Lower leg skin (tissue), 4 donors: ENCODE measurements around the gene TUBA1C. TPM values are rescaled to one million over a fixed set of nuclear protein-coding genes. Genes with fewer than 3 reads are reported as not detected.

ENCODE experiments used
- DNase-seq, 2 donors: peaks; one replicate each; pipeline ENCODE4 v3.0.0-alpha.2; 2019; ENCODE audit warnings: low spot score in 2 of 2
- H3K4me3 ChIP-seq: fragments of 200-600 bp; sonication (generic); 2 replicates; pipeline ENCODE4 v1.5.1; 2017; ENCODE audit warnings: mild to moderate bottlenecking, low read depth; ENCODE audit not compliant: poor library complexity, severe bottlenecking
- POLR2A ChIP-seq, 2 donors: fragments of 450-650 bp; IDR thresholded peaks; one replicate each; pipeline ENCODE4 v1.6.1; 2016 to 2017; ENCODE audit warnings: antibody characterized with exemption in 2 of 2, mild to moderate bottlenecking in 1 of 2, moderate library complexity in 1 of 2
- WGBS, 2 donors: methylation state at CpG; one replicate each; pipeline ENCODE4 v1.1.5; 2018; 5-methylcytosine and 5-hydroxymethylcytosine counted together
- intact Hi-C: fragments of 100-400 bp; cut with DNase I; formaldehyde crosslinking; loops from one replicate; pipeline ENCODE4 v1.15.0; 2023; ENCODE audit warnings: low total_unique reads
- total RNA-seq, 4 donors: library from RNA; depleted of rRNA; stranded (reverse); fragments of >200 nt; gene quantifications; one replicate each; pipeline ENCODE4 v1.1.0, GENCODE V29; 2016
- TF ChIP-seq, protein P1 (sequence below), 3 donors: fragments of 450-650 bp; IDR thresholded peaks; one replicate each; pipeline ENCODE4 v1.5.1; 2016; ENCODE audit warnings: antibody characterized with exemption in 3 of 3, mild to moderate bottlenecking in 3 of 3, moderate library complexity in 2 of 3

The TUBA1C gene
- total RNA-seq, 4 donors from 2014 or later = 211 to 475 (median 280) TPM

DNA sequence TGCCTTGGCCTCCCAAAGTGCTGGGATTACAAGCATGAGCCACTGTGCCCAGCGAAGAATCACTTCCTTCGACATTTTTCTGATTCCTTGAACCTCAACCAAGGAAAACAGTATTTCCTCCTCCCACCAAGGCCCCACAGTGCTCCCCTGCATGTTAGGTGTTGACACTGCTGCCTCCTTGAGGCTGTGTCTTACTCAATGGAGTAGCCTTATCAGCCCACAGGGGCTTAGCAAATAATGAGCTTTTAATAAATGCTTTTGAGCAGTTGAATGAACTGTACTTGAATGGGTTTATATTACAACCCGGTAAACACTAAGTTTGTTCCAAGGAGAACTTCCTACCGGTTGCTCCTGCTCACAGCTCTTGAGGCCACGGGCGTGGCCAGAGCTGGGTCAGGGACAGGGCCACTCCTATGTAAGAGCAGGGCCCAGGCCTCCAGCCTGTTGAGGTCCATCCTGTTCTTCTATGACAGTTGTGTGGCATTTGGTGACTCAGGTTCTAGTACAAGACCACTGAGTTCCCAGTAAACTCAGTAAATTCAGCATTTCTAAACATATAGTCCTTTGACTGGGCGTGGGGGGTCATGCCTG lies 39.2 kb upstream of the TUBA1C start:
- TF ChIP-seq, protein P1, sequence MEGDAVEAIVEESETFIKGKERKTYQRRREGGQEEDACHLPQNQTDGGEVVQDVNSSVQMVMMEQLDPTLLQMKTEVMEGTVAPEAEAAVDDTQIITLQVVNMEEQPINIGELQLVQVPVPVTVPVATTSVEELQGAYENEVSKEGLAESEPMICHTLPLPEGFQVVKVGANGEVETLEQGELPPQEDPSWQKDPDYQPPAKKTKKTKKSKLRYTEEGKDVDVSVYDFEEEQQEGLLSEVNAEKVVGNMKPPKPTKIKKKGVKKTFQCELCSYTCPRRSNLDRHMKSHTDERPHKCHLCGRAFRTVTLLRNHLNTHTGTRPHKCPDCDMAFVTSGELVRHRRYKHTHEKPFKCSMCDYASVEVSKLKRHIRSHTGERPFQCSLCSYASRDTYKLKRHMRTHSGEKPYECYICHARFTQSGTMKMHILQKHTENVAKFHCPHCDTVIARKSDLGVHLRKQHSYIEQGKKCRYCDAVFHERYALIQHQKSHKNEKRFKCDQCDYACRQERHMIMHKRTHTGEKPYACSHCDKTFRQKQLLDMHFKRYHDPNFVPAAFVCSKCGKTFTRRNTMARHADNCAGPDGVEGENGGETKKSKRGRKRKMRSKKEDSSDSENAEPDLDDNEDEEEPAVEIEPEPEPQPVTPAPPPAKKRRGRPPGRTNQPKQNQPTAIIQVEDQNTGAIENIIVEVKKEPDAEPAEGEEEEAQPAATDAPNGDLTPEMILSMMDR (IDR thresholded peaks at IDR 0.05) = no peak
- no peak for TF ChIP-seq POLR2A (IDR thresholded peaks at IDR 0.05)
- no peak overlapping the region for H3K4me3 ChIP-seq
- intact Hi-C loops = no loop called here
- DNase-seq = no peak
- 69 to 82% methylated on average over 7 of the region's 7 CpGs for WGBS, 2 donors

DNA sequence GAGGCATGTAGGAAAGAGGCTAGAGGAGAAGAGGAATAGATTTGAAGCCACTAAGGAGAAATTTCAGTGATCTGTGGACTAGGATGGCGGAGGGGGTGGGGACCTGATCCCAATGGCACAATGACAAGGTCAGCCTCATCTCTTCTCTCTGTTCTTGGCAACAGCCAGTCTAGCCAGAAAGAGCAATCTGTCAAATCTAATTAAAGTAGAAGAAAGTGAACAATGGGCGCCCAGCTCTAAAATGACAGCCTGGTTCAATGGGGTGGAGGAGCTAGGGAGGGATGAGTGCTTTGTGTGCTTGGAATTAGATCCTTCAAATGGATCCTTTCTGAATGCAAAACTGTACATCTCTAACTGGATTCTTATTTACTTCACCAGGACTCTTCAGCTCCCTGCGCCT lies 37.2 kb upstream of the TUBA1C start:
- intact Hi-C loops = no loop called here
- TF ChIP-seq, protein P1 (IDR thresholded peaks at IDR 0.05) = no peak
- no peak for TF ChIP-seq POLR2A (IDR thresholded peaks at IDR 0.05)
- 87 to 97% methylated on average over 3 of the region's 3 CpGs for WGBS, 2 donors
- H3K4me3 ChIP-seq = no peak overlapping the region
- no peak for DNase-seq

DNA sequence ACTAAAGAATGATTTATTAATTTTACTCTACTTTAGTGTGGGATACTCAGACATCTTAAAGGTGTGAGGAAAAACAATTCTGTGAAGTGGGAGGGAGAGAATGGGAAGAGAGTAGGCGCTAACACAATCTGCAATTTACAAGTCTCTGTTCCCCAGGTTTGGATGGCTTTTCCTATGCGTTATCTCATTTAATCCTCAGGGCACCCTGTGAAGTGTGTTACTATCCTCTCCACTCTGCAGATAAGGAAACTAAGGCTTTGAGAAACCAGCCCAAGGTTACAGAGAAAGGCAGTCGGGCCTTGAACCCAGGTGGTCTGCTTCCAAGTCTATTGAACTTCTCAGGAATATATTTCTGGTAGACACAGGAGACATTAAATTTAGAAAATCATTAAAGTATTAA lies 36.2 kb upstream of the TUBA1C start:
- H3K4me3 ChIP-seq = no peak overlapping the region
- TF ChIP-seq, protein P1 (IDR thresholded peaks at IDR 0.05) = no peak
- no peak for TF ChIP-seq POLR2A (IDR thresholded peaks at IDR 0.05)
- no peak for DNase-seq
- WGBS, 2 donors = 92 to 95% methylated on average over 3 of the region's 3 CpGs
- intact Hi-C loops = no loop called here

DNA sequence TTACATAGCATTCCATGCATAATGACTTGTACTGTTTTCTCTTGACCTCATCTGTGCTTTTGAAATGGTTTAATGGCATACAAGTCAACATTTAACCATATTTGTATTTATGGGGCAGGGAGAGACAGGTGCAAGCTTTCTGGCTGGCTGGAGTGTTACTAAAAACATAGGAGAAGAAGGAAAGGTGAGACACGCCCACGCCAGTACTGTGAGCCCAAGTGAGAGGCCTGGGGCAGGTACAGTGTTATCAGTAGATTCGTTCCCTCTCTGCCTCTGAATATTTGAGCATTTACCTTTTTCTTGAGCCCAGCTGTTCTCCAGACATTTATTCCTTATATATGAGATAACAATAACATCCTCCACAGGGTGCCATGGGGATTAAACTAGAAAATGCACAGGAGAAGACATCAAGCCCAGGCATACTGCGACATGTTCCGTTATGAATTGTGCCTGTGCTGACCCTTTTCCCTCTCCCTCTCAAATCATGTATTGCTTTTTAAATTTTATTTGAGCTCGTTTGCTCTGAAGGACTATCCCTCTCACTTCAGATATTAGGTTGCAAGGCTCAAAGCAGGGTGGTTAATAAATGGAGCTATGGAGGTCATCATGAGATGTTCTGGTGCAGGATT lies 34.6 kb upstream of the TUBA1C start:
- no peak for TF ChIP-seq POLR2A (IDR thresholded peaks at IDR 0.05)
- TF ChIP-seq, protein P1 (IDR thresholded peaks at IDR 0.05) = no peak
- no peak for DNase-seq
- intact Hi-C loops = loop anchor here (10.0 kb wide), 1 partner anchor 145 kb away; no protein-coding TSS in a partner anchor
- WGBS, 2 donors = 65 to 66% methylated on average over 6 of the region's 6 CpGs
- H3K4me3 ChIP-seq = no peak overlapping the region

DNA sequence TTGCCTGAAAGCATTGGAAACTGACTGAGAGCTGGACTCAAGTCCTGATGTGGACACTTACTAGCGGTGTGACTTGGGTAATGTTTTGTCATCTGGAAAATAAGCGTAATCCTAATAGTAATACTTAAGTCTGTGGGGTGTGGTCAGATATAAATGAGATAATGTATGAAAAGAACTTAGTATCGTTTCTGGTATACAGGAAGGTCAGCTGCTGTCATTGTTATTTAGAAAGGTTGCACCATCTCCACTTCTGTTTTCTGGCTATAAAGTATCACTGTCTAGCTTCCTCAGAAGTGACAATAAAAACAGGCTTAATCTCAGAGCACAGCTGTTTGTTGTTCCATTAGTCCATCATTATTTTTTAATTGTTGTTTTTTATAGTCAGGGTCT lies 34.1 kb upstream of the TUBA1C start:
- no peak for DNase-seq
- H3K4me3 ChIP-seq = no peak overlapping the region
- TF ChIP-seq, protein P1 (IDR thresholded peaks at IDR 0.05) = no peak
- TF ChIP-seq POLR2A (IDR thresholded peaks at IDR 0.05) = no peak
- WGBS, 2 donors = 51 to 54% methylated on average over 3 of the region's 3 CpGs
- intact Hi-C loops = loop anchor here (10.0 kb wide), 1 partner anchor 146 kb away; no protein-coding TSS in a partner anchor
